Astrocyte of the cerebellum (primary cell): Measurements from ENCODE around the gene IFIT3.
A peak's percentile ranks its signal among the peaks of the same experiment; 100 is the strongest.
"Not testable (repeated sequence)": the region's sequence is repeated elsewhere in the genome, so short reads cannot be mapped to it uniquely, and the experiment has no call there.

Source experiments
- DNase-seq: peaks from one replicate; pipeline ENCODE4 v3.0.0-alpha.2; 2011; ENCODE audit warnings: low read depth
- H3K4me3 ChIP-seq: 2 replicates; pipeline ENCODE4 v1.5.1; 2011; ENCODE audit warnings: mild to moderate bottlenecking, low read depth, low read length, moderate library complexity
- in situ Hi-C: cut with HindIII; loops from 2 replicates; pipeline ENCODE4 v1.10.0; 2017; ENCODE audit warnings: low sequenced_read_pairs
- TF ChIP-seq, protein P1 (sequence below): IDR thresholded peaks from 2 replicates; pipeline ENCODE4 v1.5.1; 2012; ENCODE audit warnings: low read length, low read depth, moderate library complexity, mild to moderate bottlenecking; ENCODE audit errors: missing control alignments

IFIT3 gene

DNA sequence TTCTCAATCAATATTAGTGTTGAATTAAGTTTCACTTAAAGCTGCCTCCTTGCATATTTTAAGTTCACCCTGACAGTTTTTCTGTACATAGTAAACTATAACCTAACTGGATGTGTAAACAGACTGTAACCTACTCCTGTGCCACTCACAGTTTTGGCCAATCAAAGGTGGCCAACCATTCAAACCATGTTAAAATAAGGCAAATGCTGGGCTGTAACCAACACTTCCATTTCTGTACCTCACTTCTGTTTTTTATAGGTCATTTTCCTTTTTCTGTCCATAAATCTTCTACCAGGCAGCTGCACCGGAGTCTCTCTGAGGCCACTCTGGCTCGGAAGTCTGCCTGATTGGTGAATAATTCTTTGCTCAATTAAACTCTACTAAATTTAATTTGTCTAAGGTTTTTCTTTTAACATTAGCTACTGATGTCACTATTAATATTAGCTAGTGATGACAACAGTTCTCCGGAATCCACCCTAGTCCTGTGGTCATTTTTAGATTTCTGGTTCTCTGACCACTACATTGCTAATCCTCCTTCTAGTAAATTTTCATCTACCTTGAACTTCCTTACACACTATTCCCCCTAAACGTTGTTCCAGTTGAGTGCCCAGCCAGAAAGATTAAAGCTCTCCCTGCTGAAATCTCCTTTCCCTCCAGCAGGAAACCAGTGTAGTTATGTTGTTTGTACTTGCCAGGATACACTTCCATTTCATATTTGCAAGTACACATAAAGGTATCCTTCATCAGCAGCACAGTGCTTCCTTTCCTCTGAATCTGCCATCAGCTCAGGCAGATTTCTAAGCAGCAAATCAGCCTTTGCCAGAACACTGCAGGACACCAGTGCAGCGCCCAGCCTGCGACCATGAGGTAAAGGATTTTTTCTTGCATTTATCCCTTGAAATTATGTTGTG lies 44.5 kb upstream of the IFIT3 start:
- no peak overlapping the region for H3K4me3 ChIP-seq
- in situ Hi-C loops: no loop called here
- no peak for DNase-seq
- TF ChIP-seq, protein P1, sequence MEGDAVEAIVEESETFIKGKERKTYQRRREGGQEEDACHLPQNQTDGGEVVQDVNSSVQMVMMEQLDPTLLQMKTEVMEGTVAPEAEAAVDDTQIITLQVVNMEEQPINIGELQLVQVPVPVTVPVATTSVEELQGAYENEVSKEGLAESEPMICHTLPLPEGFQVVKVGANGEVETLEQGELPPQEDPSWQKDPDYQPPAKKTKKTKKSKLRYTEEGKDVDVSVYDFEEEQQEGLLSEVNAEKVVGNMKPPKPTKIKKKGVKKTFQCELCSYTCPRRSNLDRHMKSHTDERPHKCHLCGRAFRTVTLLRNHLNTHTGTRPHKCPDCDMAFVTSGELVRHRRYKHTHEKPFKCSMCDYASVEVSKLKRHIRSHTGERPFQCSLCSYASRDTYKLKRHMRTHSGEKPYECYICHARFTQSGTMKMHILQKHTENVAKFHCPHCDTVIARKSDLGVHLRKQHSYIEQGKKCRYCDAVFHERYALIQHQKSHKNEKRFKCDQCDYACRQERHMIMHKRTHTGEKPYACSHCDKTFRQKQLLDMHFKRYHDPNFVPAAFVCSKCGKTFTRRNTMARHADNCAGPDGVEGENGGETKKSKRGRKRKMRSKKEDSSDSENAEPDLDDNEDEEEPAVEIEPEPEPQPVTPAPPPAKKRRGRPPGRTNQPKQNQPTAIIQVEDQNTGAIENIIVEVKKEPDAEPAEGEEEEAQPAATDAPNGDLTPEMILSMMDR: no peak

DNA sequence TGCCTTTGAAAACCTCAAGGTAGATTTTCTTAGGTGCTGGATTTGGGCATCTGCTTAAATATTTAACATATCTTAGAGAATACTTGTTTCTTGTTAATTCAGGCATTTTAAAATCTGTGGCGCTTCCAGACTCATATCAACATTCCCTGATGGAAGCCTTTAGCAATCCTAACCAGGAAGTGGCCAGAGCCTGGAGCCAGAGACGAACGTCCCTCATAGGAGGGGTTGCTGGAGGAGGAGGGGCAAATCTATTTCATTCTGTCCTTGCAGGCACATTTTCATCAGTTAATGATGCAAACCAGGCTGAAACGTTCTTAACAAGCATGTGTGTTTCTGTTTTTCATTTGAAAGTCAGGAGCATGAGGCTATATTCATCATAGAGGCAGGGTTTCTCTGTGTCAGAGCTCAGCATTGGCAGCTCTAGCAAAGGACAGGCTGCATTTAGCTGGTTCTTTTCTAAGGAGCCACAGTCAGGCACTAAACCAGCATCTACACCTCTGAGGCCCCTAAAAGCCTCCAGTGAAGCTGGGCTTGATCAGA lies 43.8 kb upstream of the IFIT3 start:
- no peak overlapping the region for H3K4me3 ChIP-seq
- peak; percentile 42 for DNase-seq
- in situ Hi-C loops: no loop called here
- TF ChIP-seq, protein P1: no peak

DNA sequence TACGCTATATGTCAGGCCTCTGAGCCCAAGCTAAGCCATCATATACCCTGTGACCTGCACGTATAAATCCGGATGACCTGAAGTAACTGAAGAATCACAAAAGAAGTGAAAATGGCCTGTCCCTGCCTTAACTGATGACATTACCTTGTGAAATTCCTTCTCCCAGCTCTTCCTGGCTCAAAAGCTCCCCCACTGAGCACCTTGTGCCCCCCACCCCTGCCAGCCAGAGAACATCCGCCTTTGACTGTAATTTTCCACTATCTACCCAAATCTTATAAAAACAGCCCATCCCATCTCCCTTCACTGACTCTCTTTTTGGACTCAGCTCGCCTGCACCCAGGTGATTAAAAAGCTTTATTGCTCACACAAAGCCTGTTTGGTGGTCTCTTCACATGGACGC lies 43.1 kb upstream of the IFIT3 start:
- DNase-seq, in situ Hi-C loops, H3K4me3 ChIP-seq: not testable (repeated sequence)

DNA sequence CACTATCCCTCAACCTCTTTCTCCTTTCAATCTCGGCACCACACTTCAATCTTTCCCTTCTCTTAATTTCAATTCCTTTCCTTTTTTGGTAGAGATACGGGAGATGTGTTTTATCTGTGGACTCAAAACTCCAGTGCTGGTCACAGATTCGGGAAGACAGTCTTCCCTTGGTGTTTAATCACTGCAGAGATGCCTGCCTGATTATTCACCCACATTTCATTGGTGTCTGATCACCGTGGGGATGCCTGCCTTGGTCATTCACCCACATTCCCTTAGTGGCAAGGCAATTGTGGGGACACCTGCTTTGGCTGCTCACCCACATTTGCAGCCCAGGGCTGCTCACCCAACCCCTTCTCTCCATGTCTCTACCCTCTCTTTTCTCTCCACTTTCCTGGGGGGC lies 42.5 kb upstream of the IFIT3 start:
- in situ Hi-C loops, H3K4me3 ChIP-seq, DNase-seq: not testable (repeated sequence)

DNA sequence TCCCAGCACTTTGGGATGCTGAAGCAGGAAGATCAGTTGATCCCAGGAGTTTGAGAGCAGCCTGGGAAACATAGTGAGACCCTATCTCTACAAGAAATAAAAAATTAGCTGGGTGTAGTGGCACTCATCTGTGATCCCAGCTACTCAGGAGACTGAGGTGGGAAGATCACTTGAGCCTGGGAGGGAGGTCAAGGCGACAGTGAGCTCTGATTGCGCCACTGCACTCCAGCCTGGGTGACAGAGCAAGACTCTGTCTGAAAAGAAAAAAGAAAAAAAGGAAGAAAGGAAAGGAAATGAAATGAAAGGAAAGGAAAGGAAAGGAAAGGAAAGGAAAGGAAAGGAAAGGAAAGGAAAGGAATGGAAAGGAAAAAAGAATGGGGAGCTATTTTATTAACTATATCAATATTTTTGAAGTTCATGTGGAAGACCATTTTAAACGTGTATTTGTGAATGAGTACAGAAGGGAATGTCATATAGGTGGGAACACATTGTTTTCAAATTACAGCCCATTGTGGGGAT lies 33.0 kb upstream of the IFIT3 start:
- TF ChIP-seq, protein P1: no peak
- no peak for DNase-seq
- in situ Hi-C loops: no loop called here
- no peak overlapping the region for H3K4me3 ChIP-seq

DNA sequence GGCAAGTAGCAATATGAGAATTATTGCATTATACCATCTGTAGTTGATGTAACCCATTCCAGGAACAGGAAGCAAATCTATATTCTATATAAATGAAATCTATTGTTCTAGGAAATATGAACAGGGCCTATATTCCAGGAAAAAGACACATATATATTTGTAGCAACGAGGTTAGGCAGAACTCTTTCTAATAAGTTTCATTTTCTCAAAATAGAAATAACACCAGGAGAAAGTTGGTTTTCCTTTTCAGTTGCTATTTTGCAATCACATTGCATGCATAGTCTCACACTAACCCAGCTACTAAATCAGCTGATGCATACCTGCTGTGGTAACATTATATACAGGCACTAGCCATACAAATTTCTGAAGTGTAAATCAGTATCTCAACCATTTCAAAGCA lies 32.2 kb upstream of the IFIT3 start:
- in situ Hi-C loops: no loop called here
- no peak for DNase-seq
- H3K4me3 ChIP-seq: no peak overlapping the region
- TF ChIP-seq, protein P1: no peak

DNA sequence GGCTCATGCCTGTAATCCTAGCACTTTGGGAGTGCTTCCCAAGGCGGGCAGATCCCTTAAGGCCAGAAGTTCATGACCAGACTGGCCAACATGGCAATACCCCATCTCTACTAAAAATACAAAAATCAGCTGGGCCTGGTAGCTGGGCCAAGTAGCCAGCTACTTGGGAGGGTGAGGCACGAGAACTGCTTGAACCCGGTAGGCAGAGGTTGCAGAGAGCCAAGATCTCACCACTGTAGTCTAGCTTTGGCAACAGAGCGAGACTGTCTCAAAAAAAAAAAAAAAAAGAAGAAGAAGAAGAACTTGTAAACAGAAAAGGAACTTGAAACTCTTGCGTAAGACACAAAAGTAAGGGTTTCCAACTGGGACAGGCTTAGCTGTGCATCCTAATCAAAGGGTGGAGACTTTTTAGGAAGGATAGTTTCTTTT lies 31.6 kb upstream of the IFIT3 start:
- in situ Hi-C loops: no loop called here
- TF ChIP-seq, protein P1: no peak

More for the DNA sequence above, 31.6 kb upstream of the IFIT3 start:
- no peak overlapping the region for H3K4me3 ChIP-seq
- no peak for DNase-seq
